Body of pancreas (tissue), 4 donors: ENCODE results near the gene C16orf74.

ENCODE experiments used
- POLR2A ChIP-seq, 3 donors: fragments of 450-650 bp; IDR thresholded peaks; one replicate each; pipeline ENCODE4 v1.6.1; 2016; ENCODE audit warnings: antibody characterized with exemption in 3 of 3, mild to moderate bottlenecking in 2 of 3
- TF ChIP-seq, protein P1 (sequence below), 7 experiments: fragments of 450-650 bp in 4 of 7; fragments of 200-600 bp in 3 of 7; sonication (generic) in 3 of 7; IDR thresholded peaks; one replicate each; pipeline ENCODE4 v1.5.1; 2016 to 2019; ENCODE audit warnings: antibody characterized with exemption in 7 of 7

DNA sequence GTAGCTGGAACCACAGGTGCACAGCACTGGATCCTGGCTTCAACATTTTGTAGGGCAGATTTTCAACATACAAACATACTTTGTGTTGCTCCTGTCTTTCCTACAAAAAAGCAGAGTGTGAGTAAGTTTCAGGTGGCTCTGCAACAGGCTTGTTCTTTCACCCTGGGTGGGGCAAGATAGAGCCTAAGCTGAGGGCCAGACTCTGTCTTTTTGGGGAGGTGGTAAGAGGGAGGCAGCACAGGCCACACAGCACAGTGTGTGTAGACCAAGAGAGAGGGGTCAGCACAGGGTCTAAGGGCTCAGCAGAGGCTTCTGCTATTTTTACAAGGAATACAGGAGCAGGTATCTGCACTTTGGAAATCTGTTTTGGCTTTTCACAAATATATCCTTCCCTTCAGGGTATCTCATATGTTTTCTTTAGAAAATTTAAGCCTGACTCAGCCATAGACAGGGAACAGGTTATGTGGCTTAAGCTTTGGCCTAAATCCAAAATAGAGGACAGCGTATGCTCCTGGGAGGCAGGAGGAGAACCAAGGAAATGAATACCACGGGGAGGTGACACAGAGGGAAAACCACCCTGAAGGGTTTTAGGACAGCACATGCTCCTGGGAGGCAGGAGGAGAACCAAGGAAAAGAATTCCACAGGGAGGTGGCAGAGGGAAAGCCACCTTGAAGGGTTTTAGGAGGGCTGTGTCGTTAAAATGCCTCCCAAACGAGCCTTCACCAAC, 26.9 kb upstream of the C16orf74 start:
- TF ChIP-seq, protein P1, sequence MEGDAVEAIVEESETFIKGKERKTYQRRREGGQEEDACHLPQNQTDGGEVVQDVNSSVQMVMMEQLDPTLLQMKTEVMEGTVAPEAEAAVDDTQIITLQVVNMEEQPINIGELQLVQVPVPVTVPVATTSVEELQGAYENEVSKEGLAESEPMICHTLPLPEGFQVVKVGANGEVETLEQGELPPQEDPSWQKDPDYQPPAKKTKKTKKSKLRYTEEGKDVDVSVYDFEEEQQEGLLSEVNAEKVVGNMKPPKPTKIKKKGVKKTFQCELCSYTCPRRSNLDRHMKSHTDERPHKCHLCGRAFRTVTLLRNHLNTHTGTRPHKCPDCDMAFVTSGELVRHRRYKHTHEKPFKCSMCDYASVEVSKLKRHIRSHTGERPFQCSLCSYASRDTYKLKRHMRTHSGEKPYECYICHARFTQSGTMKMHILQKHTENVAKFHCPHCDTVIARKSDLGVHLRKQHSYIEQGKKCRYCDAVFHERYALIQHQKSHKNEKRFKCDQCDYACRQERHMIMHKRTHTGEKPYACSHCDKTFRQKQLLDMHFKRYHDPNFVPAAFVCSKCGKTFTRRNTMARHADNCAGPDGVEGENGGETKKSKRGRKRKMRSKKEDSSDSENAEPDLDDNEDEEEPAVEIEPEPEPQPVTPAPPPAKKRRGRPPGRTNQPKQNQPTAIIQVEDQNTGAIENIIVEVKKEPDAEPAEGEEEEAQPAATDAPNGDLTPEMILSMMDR (IDR thresholded peaks at IDR 0.05) = no peak
- no peak for TF ChIP-seq POLR2A (IDR thresholded peaks at IDR 0.05)
